ENCODE measurements around the gene KNDC1.

DNA sequence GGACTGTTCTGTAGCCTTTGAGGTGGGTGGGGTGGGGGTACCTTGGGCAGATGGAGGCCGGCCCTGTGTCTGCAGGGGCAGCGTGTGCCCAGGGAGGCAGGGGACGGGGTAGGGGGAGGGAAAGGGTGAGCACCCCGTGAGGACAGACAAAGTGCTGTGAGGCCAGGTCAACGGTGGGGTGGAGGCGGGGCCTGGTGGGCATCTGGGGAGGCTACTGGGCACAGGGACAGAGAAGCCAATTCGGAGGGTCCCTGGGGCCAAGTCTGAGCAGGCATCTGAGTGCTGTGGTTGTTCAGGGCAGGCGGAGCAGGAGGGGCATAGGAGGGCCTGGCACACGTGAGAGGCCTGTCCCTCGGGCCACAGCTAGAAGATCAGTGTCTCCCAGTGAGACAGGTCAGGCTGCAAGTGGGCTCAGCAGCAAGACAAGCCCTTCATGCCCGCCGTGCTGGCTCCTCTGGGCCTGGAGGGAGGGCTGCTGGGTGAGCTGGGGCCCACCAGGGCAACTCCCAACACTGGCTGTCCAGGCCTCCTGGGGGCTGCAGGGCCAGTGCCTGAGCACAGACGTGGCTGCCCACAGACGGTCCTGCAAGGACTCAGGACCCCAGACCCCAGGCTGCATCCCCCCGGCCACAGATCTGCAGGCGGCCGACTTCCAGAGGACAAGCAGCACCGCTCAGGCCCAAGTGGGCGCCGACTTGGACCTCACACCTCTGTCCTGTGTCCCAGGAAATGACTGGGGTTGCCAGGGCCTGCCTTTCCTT lies 26.4 kb upstream of the KNDC1 start:
- TF ChIP-seq, protein P1, sequence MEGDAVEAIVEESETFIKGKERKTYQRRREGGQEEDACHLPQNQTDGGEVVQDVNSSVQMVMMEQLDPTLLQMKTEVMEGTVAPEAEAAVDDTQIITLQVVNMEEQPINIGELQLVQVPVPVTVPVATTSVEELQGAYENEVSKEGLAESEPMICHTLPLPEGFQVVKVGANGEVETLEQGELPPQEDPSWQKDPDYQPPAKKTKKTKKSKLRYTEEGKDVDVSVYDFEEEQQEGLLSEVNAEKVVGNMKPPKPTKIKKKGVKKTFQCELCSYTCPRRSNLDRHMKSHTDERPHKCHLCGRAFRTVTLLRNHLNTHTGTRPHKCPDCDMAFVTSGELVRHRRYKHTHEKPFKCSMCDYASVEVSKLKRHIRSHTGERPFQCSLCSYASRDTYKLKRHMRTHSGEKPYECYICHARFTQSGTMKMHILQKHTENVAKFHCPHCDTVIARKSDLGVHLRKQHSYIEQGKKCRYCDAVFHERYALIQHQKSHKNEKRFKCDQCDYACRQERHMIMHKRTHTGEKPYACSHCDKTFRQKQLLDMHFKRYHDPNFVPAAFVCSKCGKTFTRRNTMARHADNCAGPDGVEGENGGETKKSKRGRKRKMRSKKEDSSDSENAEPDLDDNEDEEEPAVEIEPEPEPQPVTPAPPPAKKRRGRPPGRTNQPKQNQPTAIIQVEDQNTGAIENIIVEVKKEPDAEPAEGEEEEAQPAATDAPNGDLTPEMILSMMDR (conservative IDR thresholded peaks at IDR 0.05; ENCODE audit: low read depth in 2 of 2): no peak
- TF ChIP-seq POLR2AphosphoS5 (IDR thresholded peaks at IDR 0.05; ENCODE audit: low read depth) (no peak), EZH2 (IDR thresholded peaks at IDR 0.05; ENCODE audit: low read depth, unreplicated experiment) (no peak), JUNB (IDR thresholded peaks at IDR 0.05; ENCODE audit: unreplicated experiment) (no peak), ZNF331 (CRISPR knock-in tag; IDR thresholded peaks at IDR 0.05; ENCODE audit: low read depth) (no peak)
- TF ChIP-seq, protein P2, sequence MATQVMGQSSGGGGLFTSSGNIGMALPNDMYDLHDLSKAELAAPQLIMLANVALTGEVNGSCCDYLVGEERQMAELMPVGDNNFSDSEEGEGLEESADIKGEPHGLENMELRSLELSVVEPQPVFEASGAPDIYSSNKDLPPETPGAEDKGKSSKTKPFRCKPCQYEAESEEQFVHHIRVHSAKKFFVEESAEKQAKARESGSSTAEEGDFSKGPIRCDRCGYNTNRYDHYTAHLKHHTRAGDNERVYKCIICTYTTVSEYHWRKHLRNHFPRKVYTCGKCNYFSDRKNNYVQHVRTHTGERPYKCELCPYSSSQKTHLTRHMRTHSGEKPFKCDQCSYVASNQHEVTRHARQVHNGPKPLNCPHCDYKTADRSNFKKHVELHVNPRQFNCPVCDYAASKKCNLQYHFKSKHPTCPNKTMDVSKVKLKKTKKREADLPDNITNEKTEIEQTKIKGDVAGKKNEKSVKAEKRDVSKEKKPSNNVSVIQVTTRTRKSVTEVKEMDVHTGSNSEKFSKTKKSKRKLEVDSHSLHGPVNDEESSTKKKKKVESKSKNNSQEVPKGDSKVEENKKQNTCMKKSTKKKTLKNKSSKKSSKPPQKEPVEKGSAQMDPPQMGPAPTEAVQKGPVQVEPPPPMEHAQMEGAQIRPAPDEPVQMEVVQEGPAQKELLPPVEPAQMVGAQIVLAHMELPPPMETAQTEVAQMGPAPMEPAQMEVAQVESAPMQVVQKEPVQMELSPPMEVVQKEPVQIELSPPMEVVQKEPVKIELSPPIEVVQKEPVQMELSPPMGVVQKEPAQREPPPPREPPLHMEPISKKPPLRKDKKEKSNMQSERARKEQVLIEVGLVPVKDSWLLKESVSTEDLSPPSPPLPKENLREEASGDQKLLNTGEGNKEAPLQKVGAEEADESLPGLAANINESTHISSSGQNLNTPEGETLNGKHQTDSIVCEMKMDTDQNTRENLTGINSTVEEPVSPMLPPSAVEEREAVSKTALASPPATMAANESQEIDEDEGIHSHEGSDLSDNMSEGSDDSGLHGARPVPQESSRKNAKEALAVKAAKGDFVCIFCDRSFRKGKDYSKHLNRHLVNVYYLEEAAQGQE (IDR thresholded peaks at IDR 0.05; ENCODE audit: unreplicated experiment): no peak

Data from GM23338 (cell line).